Measurements from ENCODE around the gene FOXP1.

The FOXP1 gene

GRCh38 chr3:71369701-71370391, 213.7 kb downstream of the FOXP1 start:
- no peak for DNase-seq

- DNase-seq = no peak
Measured at GRCh38 chr3:71366988-71367604, 216.4 kb downstream of the FOXP1 start.

DNA sequence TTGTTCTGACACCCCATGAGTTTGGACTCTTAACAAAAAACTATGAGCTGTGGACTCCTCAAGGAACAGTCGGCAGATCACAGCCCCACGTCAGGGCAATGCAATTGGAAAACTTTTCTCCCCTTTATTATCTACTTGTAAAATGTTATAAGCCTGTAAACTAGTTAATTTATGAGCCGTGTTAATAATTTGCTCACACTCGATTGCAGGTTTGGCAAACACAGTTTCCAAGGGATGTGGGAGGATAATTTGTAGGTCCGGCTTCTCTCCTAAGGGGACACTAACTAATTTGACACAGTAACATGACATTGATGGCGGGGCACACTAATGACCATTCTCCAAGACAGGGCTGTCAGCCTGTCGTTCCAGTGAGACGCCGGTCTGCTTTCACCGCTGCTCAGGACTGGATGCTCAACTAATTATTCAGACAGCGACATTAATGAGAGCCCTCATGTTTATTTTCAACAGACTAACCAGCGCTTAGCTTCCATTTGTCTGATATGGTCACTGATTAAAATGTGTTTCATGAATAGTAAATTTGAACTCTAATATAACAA, 222.1 kb downstream of the FOXP1 start:
- DNase-seq = no peak

- DNase-seq = no peak
Measured at GRCh38 chr3:71360764-71361163, 222.8 kb downstream of the FOXP1 start.

- DNase-seq = no peak
Measured at GRCh38 chr3:71360180-71360579, 223.3 kb downstream of the FOXP1 start.

DNA sequence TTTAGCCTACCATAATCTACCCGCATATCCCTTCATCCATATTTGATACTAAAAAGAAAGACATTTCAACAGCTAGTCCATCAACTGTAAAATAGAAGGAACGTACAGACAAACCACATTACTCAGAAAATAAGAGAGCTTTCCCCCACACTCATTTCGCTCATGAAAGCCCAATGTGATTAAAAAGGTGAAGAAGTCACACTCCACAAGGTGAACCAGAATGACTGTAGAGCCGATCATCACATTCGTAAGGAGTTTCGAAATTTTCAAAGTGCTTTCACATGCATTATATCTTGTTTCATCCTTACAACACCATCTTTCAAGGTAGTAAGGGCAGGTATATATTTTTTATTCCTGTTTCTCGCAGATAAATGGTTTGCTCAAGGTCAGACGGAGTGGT, 225.3 kb downstream of the FOXP1 start:
- no peak for DNase-seq

DNA sequence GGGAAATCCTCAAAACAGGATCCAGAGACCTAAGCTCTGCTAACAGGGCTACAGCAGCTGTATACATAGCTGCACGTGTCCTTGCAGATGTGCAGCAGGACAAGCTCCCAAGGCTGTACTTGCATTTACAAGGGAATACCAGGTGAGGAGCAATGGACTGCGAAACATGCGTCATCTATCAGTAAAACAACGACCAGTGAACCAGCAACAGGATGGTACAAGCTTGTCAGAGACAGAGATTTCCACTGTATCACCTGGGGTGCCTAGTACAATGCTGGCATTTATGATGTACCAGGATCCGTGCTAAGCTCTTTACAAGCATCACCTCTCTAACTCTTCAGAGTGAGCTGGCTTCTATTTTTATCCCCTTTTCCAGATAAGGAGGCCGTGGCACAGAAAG, 227.3 kb downstream of the FOXP1 start:
- DNase-seq = no peak

DNA sequence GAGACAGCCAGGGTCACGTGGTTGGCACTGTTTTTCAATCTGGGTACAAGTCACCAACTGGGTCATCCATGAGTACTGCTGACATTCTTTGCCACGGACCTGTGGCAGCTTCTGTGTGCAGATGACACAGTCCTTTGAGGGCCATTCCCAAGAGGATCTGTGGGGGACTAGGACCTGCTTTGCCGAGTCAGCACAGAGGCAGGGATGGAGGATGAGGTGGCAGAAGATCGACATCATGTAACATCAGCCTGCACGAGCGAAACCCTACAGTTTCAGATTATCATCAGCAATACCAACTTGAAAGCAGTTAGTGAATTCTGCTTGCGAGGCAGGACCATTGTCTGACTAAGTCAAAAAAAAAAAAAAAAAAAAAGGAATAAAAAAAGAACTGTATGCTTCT, 227.7 kb downstream of the FOXP1 start:
- no peak for DNase-seq

GRCh38 chr3:71355037-71355436, 228.5 kb downstream of the FOXP1 start:
- DNase-seq = no peak

GRCh38 chr3:71351403-71352149, 232.0 kb downstream of the FOXP1 start:
- no peak for DNase-seq

- DNase-seq = no peak
Measured at GRCh38 chr3:71350998-71351397, 232.5 kb downstream of the FOXP1 start.

GRCh38 chr3:71348831-71349230, 234.7 kb downstream of the FOXP1 start:
- no peak for DNase-seq

DNA sequence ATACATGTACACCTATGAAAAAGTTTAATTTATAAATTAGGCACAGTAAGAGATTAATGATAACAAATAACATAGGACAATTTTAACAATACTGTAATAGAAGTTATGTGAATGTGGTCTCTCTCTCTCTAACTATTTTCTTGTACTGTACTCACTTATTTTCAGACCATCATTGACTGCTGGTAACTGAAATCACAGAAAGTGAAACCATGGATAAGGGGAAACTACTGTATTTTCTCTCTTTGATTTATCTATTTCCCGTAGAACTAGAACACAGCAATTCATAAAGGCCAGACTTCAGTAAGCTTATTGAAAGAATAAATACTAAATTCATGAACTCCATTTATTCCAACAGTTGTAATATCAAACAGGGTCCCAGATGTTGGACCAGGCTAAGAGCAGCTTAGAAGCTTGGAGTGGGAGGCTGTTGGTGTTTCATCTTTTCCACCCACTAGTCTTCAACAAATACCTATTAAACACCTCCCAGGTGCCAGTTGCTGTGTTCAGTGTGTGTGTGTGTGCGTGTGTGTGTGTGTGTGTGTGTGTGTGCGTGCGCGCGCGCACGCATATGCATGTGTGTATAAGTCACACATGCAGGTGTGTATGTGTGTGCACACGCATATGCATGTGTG, 235.4 kb downstream of the FOXP1 start:
- DNase-seq = no peak

DNA sequence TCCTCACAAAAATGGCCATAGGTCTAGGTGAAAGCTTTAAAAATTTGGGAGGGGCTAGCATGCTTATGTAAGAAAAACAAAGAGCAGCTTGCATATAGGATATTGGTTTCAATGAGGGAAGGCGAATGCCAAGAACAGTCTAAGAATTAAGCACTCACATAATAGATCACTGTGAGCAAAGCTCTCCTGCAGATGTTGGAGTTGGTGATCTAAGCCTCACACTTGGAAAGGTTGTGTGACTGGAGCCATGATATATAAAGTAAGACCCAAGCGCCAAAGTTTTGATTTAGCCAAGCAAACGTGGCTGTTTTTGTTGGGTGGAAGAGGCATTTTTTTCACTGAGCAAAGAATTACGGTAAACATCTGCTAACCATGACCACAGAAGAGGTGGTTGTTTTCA, 237.5 kb downstream of the FOXP1 start:
- DNase-seq = no peak

GRCh38 chr3:71345429-71346040, 238.0 kb downstream of the FOXP1 start:
- no peak for DNase-seq

DNA sequence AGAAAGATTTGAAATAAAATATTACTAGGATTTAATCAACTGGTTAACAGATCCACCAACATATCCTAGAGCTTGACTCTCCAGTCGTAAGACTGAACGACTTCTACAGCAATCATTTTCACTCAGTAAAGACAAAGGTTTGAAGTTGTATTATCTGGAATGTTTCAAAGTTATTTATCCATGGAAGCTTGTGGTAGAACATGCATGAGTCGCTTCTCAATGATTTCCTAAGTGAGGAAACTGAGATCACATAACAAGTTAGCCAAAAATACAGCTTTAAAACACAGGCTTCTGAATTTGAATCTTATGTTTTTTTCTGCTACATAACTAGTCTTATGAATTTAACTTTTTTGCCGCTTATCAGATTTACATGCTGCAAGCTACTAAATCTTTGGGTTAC, 241.8 kb downstream of the FOXP1 start:
- DNase-seq = no peak

DNA sequence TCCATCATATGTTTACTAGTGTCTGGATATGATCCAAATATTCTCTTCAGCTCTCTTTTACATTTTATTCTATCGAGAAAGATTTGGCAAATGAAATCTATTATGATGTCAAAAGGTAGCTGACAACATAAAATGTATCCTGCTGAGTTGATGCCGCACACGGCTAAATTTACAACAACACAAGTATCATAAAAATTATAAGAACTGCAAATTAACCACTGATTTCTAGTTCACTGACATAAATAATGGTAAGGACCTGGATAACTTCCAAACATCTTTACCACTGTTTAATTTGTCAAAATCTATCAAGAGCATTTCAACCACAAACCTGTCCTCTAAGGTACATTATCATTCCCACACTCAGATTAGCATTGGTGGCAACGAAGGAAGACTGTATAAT, 244.5 kb downstream of the FOXP1 start:
- DNase-seq = no peak

GRCh38 chr3:71332813-71333212, 250.7 kb downstream of the FOXP1 start:
- no peak for DNase-seq

- no peak for DNase-seq
Measured at GRCh38 chr3:71330909-71331308, 252.6 kb downstream of the FOXP1 start.

- no peak for DNase-seq
Measured at GRCh38 chr3:71330505-71330904, 253.0 kb downstream of the FOXP1 start.

DNA sequence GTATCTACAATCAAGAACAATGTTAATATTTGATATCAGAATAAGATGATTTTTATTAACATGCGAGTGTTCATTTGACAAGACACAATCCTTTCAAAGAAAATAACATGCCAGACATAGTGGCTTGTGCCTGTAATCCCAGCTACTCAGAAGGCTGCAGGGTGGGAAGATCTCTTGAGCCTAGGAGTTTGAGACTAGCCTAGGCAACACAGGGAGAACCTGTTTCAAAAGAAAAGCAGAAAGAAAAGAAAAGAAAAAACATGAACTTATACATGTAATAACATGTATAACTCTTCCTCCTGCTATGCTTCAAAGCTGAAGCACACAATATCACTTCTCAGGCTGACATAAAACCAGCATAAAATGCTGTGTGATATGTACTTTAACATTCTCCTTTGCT, 253.7 kb downstream of the FOXP1 start:
- no peak for DNase-seq

GRCh38 chr3:71328926-71329325, 254.6 kb downstream of the FOXP1 start:
- no peak for DNase-seq

DNA sequence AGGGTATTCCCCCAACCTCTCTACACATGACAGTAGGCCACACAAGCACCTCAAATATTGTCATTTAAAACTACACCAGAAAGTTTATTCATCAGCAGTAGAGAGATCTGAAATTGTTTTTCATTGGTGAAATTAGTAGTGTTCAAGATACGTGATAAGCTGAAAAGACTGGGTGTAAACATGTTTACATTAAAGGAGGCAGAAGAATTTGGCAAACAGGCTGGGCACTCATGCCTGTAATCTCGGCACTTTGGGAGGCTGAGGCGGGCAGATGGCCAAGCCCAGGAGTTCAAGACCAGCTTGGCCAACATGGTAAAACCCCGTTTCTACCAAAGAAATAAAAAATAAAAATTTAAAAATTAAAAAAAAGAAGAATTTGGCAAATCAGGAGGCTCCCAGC, 255.6 kb downstream of the FOXP1 start:
- DNase-seq = no peak
